K562 (cell line): Measurements from ENCODE around the gene SLIT1. TPM values are rescaled to one million over a fixed set of nuclear protein-coding genes. Genes with fewer than 3 reads are reported as not detected.

Experiments
- ATAC-seq: fragments of 200-7000 bp; cut with Tn5 transposase; 3 replicates; pipeline ENCODE4 v1.9.1; 2020; ENCODE audit warnings: moderate library complexity
- BruUV-seq: library from RNA; stranded (reverse); fragments of 400-500 nt; replicated peaks from 2 replicates; lab custom pipeline; 2021; lab: Mats Ljungman, UMichigan
- CTCF ChIA-PET: fragments of 300-600 bp; formaldehyde crosslinking; extraction: SDS; loops from one replicate; lab custom pipeline; 2021; ENCODE audit warnings: low intra/inter-chr PET ratio; lab: Yijun Ruan, JAX
- POLR2A ChIA-PET: fragments of 300-600, 350-650 bp; sonication (Branson Sonifier 250); formaldehyde crosslinking; extraction: SDS; loops from one replicate; lab custom pipeline; 2021; ENCODE audit warnings: antibody characterized with exemption, inconsistent platforms; lab: Yijun Ruan, JAX
- DNase-seq, 4 experiments: peaks; one replicate each; pipeline versions ENCODE4 v3.0.0 to v3.0.0-alpha.2; 2011 to 2018; ENCODE audit warnings: low spot score in 3 of 4, mixed read lengths in 3 of 4; ENCODE audit errors: extremely low read depth in 1 of 4
- FAIRE-seq: peaks from 2 replicates; lab custom pipeline; 2011; peaks lifted over from hg19 to GRCh38; lab: Jason Lieb, UNC
- H2AFZ ChIP-seq: 2 replicates; pipeline ENCODE4 v1.6.0; 2011; ENCODE audit warnings: low read depth, low read length, control low read depth, inconsistent platforms
- H3K27ac ChIP-seq: fragments of 200-600 bp; 3 replicates; pipeline ENCODE4 v1.8.0; 2011; ENCODE audit warnings: low read depth, mild to moderate bottlenecking, control low read depth, inconsistent platforms, low read length, moderate library complexity, mixed read lengths; ENCODE audit errors: extremely low read depth
- H3K27me3 ChIP-seq, 2 experiments: fragments of 300-600 bp in 1 of 2; 2 replicates in 1 of 2; 3 replicates in 1 of 2; pipeline versions ENCODE4 v1.6.0 to v1.8.0; 2011; ENCODE audit warnings: inconsistent platforms in 2 of 2, low read length in 2 of 2, mild to moderate bottlenecking in 1 of 2, mixed read lengths in 1 of 2, moderate library complexity in 1 of 2; ENCODE audit not compliant: control insufficient read depth in 2 of 2, insufficient read depth in 2 of 2
- H3K36me3 ChIP-seq: fragments of 300-600 bp; 3 replicates; pipeline ENCODE4 v1.8.0; 2011; ENCODE audit warnings: mild to moderate bottlenecking, low read length, inconsistent platforms; ENCODE audit not compliant: control insufficient read depth, insufficient read depth
- H3K4me1 ChIP-seq, 2 experiments: fragments of 200-600 bp in 1 of 2; replicated peaks in 1 of 2; 2 replicates in 1 of 2; 3 replicates in 1 of 2; pipeline versions ENCODE4 v1.5.1 to v1.8.0; 2011; ENCODE audit warnings: inconsistent platforms in 2 of 2, low read length in 2 of 2, mild to moderate bottlenecking in 1 of 2, mixed read lengths in 1 of 2, moderate library complexity in 1 of 2; ENCODE audit not compliant: control insufficient read depth in 2 of 2, insufficient read depth in 2 of 2
- H3K4me2 ChIP-seq: 2 replicates; pipeline ENCODE4 v1.6.1; 2011; ENCODE audit warnings: low read length, control low read depth, inconsistent platforms, mixed read lengths; ENCODE audit not compliant: insufficient read depth
- H3K4me3 ChIP-seq: fragments of 200-600 bp; sonication (generic), shearing (Covaris generic); 2 replicates; pipeline ENCODE4 v1.5.1; 2016; ENCODE audit warnings: control low read depth, inconsistent platforms
- H3K79me2 ChIP-seq: fragments of 200-600 bp; 3 replicates; pipeline ENCODE4 v1.8.0; 2011; ENCODE audit warnings: low read length, inconsistent platforms; ENCODE audit not compliant: control insufficient read depth, insufficient read depth
- H3K9ac ChIP-seq, 2 experiments: 2 replicates each; pipeline versions ENCODE4 v1.6.0 to v1.6.1; 2011; ENCODE audit warnings: low read depth in 2 of 2, low read length in 2 of 2, control low read depth in 1 of 2, inconsistent platforms in 1 of 2, mild to moderate bottlenecking in 1 of 2, mixed read lengths in 1 of 2; ENCODE audit not compliant: insufficient read depth in 1 of 2
- H3K9me1 ChIP-seq: one replicate; pipeline ENCODE4 v1.6.0; 2011; ENCODE audit warnings: inconsistent platforms, mild to moderate bottlenecking, low read length, moderate library complexity; ENCODE audit not compliant: control insufficient read depth, insufficient read depth
- H3K9me3 ChIP-seq: replicated peaks from 2 replicates; pipeline ENCODE4 v1.5.1; 2011; ENCODE audit warnings: low read depth, low read length, inconsistent platforms; ENCODE audit not compliant: control insufficient read depth, insufficient read depth
- H4K20me1 ChIP-seq: replicated peaks from 2 replicates; pipeline ENCODE4 v1.6.1; 2011; ENCODE audit warnings: low read length, inconsistent platforms, mixed read lengths; ENCODE audit not compliant: control insufficient read depth, insufficient read depth
- ADNP ChIP-seq: fragments of 200-800 bp; sonication (Bioruptor generic); IDR thresholded peaks from 2 replicates; pipeline ENCODE4 v1.6.1; 2016; ENCODE audit warnings: missing genetic modification characterization, missing compliant biosample characterization
- BCOR ChIP-seq: fragments of 450-650 bp; IDR thresholded peaks from 2 replicates; pipeline ENCODE4 v1.6.1; 2016
- HDAC2 ChIP-seq: fragments of 450-650 bp; IDR thresholded peaks from 2 replicates; pipeline ENCODE4 v1.6.1; 2016; ENCODE audit warnings: mild to moderate bottlenecking
- HSF4 ChIP-seq: fragments of 250-450 bp; sonication (Bioruptor Pico); IDR thresholded peaks from 2 replicates; pipeline ENCODE4 v2.1.2; 2022; ENCODE audit warnings: mild to moderate bottlenecking, moderate library complexity, borderline replicate concordance
- KDM1A ChIP-seq, 2 experiments: fragments of 450-650 bp; IDR thresholded peaks; 2 replicates each; pipeline ENCODE4 v1.6.1; 2016; ENCODE audit warnings: mild to moderate bottlenecking in 2 of 2
- PHF20 ChIP-seq: fragments of 450-650 bp; IDR thresholded peaks from 2 replicates; pipeline ENCODE4 v1.6.1; 2018; ENCODE audit not compliant: partially characterized antibody
- RBM25 ChIP-seq: fragments of 200-400 bp; formaldehyde crosslinking; IDR thresholded peaks from 2 replicates; pipeline ENCODE4 v1.6.1; 2018; ENCODE audit warnings: low read length, low read depth, moderate library complexity; ENCODE audit not compliant: severe bottlenecking
- REST ChIP-seq, 2 experiments: fragments of 450-650 bp; formaldehyde crosslinking in 1 of 2; IDR thresholded peaks; 2 replicates each; pipeline versions ENCODE4 v1.4.0 to v1.6.1; 2014 to 2020; ENCODE audit warnings: mild to moderate bottlenecking in 2 of 2, borderline replicate concordance in 1 of 2, low read depth in 1 of 2
- WGBS: fragments of 100-300 bp; shearing (Covaris generic); methylation state at CpG from one replicate; pipeline ENCODE4 v1.1.6; 2016; ENCODE audit warnings: low coverage, mixed read lengths; ENCODE audit not compliant: insufficient coverage; ENCODE audit errors: missing lambda C conversion rate; 5-methylcytosine and 5-hydroxymethylcytosine counted together
- in situ Hi-C: fragments of 300-500 bp; cut with MboI; formaldehyde crosslinking; loops from 4 replicates; pipeline ENCODE4 v1.15.0; 2018; ENCODE audit warnings: inconsistent platforms, mixed read lengths
- intact Hi-C: fragments of 100-400 bp; cut with micrococcal nuclease; formaldehyde crosslinking; loops from 2 replicates; pipeline ENCODE4 v1.14.2; 2022
- polyA plus RNA-seq, 8 experiments: library from polyadenylated mRNA; depleted of rRNA in 4 of 8; stranded (reverse) in 5 of 8; unstranded in 3 of 8; fragments of >200 nt; fragmentation: Nextera tagmentation in 2 of 8; fragmentation: Illumina TruSeq in 1 of 8; extraction: Ambion mirVana in 2 of 8; extraction: Trizol in 1 of 8; gene quantifications; 2 replicates each; pipeline versions ENCODE4 v1.2.1 to v1.2.3, GENCODE V29; 2011 to 2014; ENCODE audit warnings: inconsistent platforms in 1 of 8, missing spikeins in 1 of 8
- total RNA-seq, 7 experiments: library from RNA; depleted of rRNA in 6 of 7; stranded (reverse); fragments of >200 nt in 6 of 7; fragmentation: Illumina TruSeq in 2 of 7; extraction: Trizol in 2 of 7; gene quantifications; 2 replicates each; pipeline versions ENCODE4 v1.2.1 to v1.2.3, GENCODE V29; 2011 to 2021; ENCODE audit warnings: low replicate concordance in 1 of 7

The SLIT1 gene
- total and polyA plus RNA-seq, 9 of the 15 experiments (the other 6 are each of a cell fraction or from before 2014, with no cell fraction given): 0.01 to 0.11 (median 0.04) TPM; not detected in 3

GRCh38 chr10:97038688-97039087 is 147.1 kb downstream of the SLIT1 start:
- Histone ChIP-seq H3K36me3 (no peaks in the 10 kb centered on the region), H3K4me3 (no peak overlapping the region)
- FAIRE-seq: no peak
- CTCF ChIA-PET: no interaction called here
- TF ChIP-seq HSF4 (CRISPR knock-in tag) (no peak), PHF20 (peak; percentile 19), BCOR (peak; percentile 72; the same call in 1 of the 2 replicates), HDAC2 (peak; percentile 44; the same call in 1 of the 2 replicates), ADNP (tag) (peak; percentile 66), REST (IDR thresholded peaks at IDR 0.05; ENCODE audit: borderline replicate concordance) (no peak), REST (CRISPR knock-in tag; IDR thresholded peaks at IDR 0.05; ENCODE audit: low read depth) (no peak), RBM25 (peak; percentile 75), KDM1A (IDR thresholded peaks at IDR 0.05) (peak; percentile 18 to 31; a peak in 1 of 4 replicates)
- TF ChIP-seq, all 486 proteins: peak for 6
- H2AFZ ChIP-seq: no peak overlapping the region
- H3K79me2 ChIP-seq: no peaks in the 10 kb centered on the region
- DNase-seq: no peak
- no peaks in the 10 kb centered on the region for H4K20me1 ChIP-seq
- H3K27me3 ChIP-seq: peaks cover 8 to 40% of the 10 kb centered on the region in 2 experiments; a peak in 3 of 5 replicates
- no peak overlapping the region for H3K27ac ChIP-seq
- intact Hi-C loops (no loop called here), in situ Hi-C loops (loop anchor here (10.0 kb wide), 1 partner anchor 394 kb away; no protein-coding TSS in a partner anchor)
- BruUV-seq: no TSS peak
- 34% methylated on average over 7 of the region's 7 CpGs for WGBS
- no peak overlapping the region for H3K4me2 ChIP-seq
- peaks cover 0 to 17% of the 10 kb centered on the region in 2 experiments; a peak in 3 of 5 replicates for H3K4me1 ChIP-seq
- ATAC-seq: no peak
- H3K9me3 ChIP-seq: no peaks in the 10 kb centered on the region
- no peaks in the 10 kb centered on the region for H3K9me1 ChIP-seq
- no peak overlapping the region for H3K9ac ChIP-seq
- POLR2A ChIA-PET: no interaction called here
